Chondrocyte (in vitro differentiated cells): Measurements from ENCODE around the gene SIPA1L3. TPM values are rescaled to one million over a fixed set of nuclear protein-coding genes. Genes with fewer than 3 reads are reported as not detected.
A peak's percentile ranks its signal among the peaks of the same experiment; 100 is the strongest.

Experiments
- DNase-seq: peaks from one replicate; pipeline ENCODE4 v3.0.0; 2021; ENCODE audit warnings: mixed read lengths, low spot score
- H3K27ac Mint-ChIP-seq: one replicate; pipeline ENCODE4 v1.8.0; 2021; ENCODE audit warnings: mild to moderate bottlenecking, moderate library complexity, mixed read lengths; ENCODE audit not compliant: unreplicated experiment
- H3K27me3 Mint-ChIP-seq: 2 replicates; pipeline ENCODE4 v1.8.0; 2021; ENCODE audit warnings: low read depth, mixed read lengths
- H3K36me3 Mint-ChIP-seq: 2 replicates; pipeline ENCODE4 v1.8.0; 2021; ENCODE audit warnings: low read depth, mixed read lengths
- H3K4me1 Mint-ChIP-seq: 2 replicates; pipeline ENCODE4 v1.8.0; 2021; ENCODE audit warnings: low read depth, mild to moderate bottlenecking, mixed read lengths
- H3K4me3 Mint-ChIP-seq: one replicate; pipeline ENCODE4 v1.8.0; 2021; ENCODE audit warnings: mild to moderate bottlenecking, moderate library complexity, mixed read lengths; ENCODE audit not compliant: unreplicated experiment
- H3K9me3 Mint-ChIP-seq: 2 replicates; pipeline ENCODE4 v1.8.0; 2021; ENCODE audit warnings: low read depth, mixed read lengths
- total RNA-seq: library from RNA; stranded (reverse); gene quantifications from 3 replicates; pipeline ENCODE4 v1.2.1, GENCODE V29; 2021
- TF ChIP-seq, protein P1 (sequence below): fragments of 200-600 bp; sonication (generic); IDR thresholded peaks from 2 replicates; pipeline ENCODE4 v1.5.0; 2021; ENCODE audit warnings: antibody characterized with exemption, mild to moderate bottlenecking, moderate library complexity

The SIPA1L3 gene
- total RNA-seq, 1 donor from 2014 or later = 17.5 TPM

- Mint-ChIP-seq H3K9me3 (no peaks in the 10 kb centered on the region), H3K36me3 (peaks cover 3% of the 10 kb centered on the region), H3K4me1 (no peaks in the 10 kb centered on the region), H3K4me3 (no peak overlapping the region), H3K27ac (no peak overlapping the region), H3K27me3 (no peaks in the 10 kb centered on the region)
- TF ChIP-seq, protein P1, sequence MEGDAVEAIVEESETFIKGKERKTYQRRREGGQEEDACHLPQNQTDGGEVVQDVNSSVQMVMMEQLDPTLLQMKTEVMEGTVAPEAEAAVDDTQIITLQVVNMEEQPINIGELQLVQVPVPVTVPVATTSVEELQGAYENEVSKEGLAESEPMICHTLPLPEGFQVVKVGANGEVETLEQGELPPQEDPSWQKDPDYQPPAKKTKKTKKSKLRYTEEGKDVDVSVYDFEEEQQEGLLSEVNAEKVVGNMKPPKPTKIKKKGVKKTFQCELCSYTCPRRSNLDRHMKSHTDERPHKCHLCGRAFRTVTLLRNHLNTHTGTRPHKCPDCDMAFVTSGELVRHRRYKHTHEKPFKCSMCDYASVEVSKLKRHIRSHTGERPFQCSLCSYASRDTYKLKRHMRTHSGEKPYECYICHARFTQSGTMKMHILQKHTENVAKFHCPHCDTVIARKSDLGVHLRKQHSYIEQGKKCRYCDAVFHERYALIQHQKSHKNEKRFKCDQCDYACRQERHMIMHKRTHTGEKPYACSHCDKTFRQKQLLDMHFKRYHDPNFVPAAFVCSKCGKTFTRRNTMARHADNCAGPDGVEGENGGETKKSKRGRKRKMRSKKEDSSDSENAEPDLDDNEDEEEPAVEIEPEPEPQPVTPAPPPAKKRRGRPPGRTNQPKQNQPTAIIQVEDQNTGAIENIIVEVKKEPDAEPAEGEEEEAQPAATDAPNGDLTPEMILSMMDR = no peak
- DNase-seq = no peak
Observed at GRCh38 chr19:38139122-38139521, 232.1 kb downstream of the SIPA1L3 start.

DNA sequence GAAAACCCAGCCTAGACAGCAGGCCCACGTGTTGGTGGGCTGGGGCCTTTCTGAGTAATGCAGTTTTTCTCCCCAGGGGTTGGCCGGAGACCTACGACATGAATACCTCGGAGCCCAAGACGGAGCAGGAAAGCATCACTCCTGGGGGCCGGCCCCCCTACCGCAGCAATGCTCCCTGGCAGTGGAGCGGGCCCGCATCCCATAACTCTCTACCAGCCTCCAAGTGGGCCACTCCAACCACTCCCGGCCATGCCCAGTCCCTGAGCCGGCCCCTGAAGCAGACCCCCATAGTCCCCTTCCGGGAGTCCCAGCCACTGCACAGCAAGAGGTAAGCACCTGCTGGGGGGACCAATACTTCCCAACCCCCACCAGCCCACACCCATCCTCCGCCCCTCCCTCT is 234.1 kb downstream of the SIPA1L3 start:
- no peak overlapping the region for H3K27ac Mint-ChIP-seq
- H3K27me3 Mint-ChIP-seq = no peaks in the 10 kb centered on the region
- no peaks in the 10 kb centered on the region for H3K9me3 Mint-ChIP-seq
- no peak overlapping the region for H3K4me3 Mint-ChIP-seq
- TF ChIP-seq, protein P1 = no peak
- DNase-seq = no peak
- peaks cover 7% of the 10 kb centered on the region for H3K36me3 Mint-ChIP-seq
- no peaks in the 10 kb centered on the region for H3K4me1 Mint-ChIP-seq

DNA sequence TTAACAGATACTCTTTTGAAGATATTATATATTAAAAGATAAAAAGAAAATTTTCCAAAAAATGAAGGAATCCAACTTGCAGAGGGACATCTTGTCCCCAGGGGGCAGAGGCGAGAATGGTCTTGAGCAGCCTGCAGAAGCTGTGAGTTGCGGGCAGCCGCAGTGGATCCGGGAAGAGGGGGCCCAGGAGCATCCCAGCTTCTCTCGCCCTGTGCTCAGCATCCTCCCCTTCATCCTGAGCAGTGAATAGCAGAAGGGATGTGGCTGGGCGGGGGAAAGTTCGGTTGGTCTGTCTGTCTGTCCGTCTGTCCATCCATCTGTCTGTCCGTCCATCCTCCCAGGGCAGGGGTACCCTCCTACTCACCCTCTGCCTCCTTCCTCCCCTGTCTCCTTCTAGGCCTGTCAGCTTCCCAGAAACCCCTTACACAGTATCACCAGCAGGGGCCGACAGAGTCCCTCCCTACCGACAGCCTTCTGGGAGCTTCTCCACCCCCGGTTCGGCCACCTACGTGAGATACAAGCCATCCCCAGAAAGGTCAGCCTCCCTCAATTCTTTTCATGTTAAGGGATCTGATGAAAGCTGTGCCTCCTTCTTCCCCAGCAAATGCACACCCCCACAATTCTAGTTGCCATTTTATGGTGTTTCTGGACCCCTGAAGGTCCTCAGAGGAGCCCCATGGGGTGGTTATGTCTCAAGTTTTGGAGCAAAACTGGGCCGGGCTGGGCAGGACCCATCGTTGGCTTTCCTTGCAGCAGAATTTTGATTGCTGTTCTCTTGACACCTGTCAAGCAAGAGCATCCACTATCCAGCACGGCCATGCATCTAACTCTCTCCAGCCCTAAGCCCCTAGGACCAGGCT is 235.4 kb downstream of the SIPA1L3 start:
- no peaks in the 10 kb centered on the region for H3K27me3 Mint-ChIP-seq
- no peak overlapping the region for H3K27ac Mint-ChIP-seq

DNA sequence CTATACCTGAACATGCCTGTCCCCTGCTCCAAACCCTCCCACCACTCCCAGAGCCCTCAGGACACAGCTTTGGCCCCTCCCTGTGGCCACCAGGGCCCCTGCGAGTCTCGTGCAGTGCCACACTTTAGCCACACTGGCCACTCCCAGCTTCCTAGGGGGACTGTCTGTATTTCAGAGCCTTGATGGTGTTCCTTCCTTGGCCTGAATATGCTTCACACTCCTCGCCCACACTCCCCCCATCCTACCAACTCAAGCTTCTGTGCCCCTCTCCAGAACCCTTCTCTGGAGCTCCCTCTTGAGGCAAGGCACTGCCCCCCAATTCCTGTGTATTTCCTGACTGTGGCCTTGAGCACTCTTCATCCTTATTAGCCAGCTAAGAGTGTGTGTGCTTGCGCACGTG is 236.8 kb downstream of the SIPA1L3 start:
- TF ChIP-seq, protein P1 = peak; percentile 41
- no peaks in the 10 kb centered on the region for H3K4me1 Mint-ChIP-seq
- peaks cover 7% of the 10 kb centered on the region for H3K36me3 Mint-ChIP-seq
- H3K27me3 Mint-ChIP-seq = no peaks in the 10 kb centered on the region
- no peaks in the 10 kb centered on the region for H3K9me3 Mint-ChIP-seq
- H3K4me3 Mint-ChIP-seq = no peak overlapping the region
- DNase-seq = no peak
- H3K27ac Mint-ChIP-seq = no peak overlapping the region

More for the DNA sequence above, 235.4 kb downstream of the SIPA1L3 start:
- peaks cover 7% of the 10 kb centered on the region for H3K36me3 Mint-ChIP-seq
- no peaks in the 10 kb centered on the region for H3K4me1 Mint-ChIP-seq
- no peaks in the 10 kb centered on the region for H3K9me3 Mint-ChIP-seq
- TF ChIP-seq, protein P1 = peak; percentile 79
- H3K4me3 Mint-ChIP-seq = no peak overlapping the region
- no peak for DNase-seq

- H3K4me1 Mint-ChIP-seq = no peaks in the 10 kb centered on the region
- peaks cover 7% of the 10 kb centered on the region for H3K36me3 Mint-ChIP-seq
- TF ChIP-seq, protein P1 = no peak
- H3K27ac Mint-ChIP-seq = no peak overlapping the region
- no peak overlapping the region for H3K4me3 Mint-ChIP-seq
- DNase-seq = no peak
- H3K9me3 Mint-ChIP-seq = no peaks in the 10 kb centered on the region
- H3K27me3 Mint-ChIP-seq = no peaks in the 10 kb centered on the region
Observed at GRCh38 chr19:38144667-38145066, 237.7 kb downstream of the SIPA1L3 start.
